ENCODE data around the gene COL25A1.

The COL25A1 gene

GRCh38 chr4:108850219-108850649 is 452.2 kb downstream of the COL25A1 start:
- no peak for TF ChIP-seq CTCF (IDR thresholded peaks at IDR 0.05; ENCODE audit: borderline replicate concordance, control extremely low read depth, extremely low read depth, insufficient read depth, missing control alignments)
- in situ Hi-C loops (cut with MboI; ENCODE audit: low sequenced_read_pairs, unreplicated experiment): no loop called here
- no peak for DNase-seq (ENCODE audit: low spot score)

GRCh38 chr4:108849611-108850168 is 452.8 kb downstream of the COL25A1 start:
- DNase-seq (ENCODE audit: low spot score): no peak
- in situ Hi-C loops (cut with MboI; ENCODE audit: low sequenced_read_pairs, unreplicated experiment): loop anchor here (25.0 kb wide), 2 partner anchors 438 to 563 kb away; no protein-coding TSS in a partner anchor
- no peak for TF ChIP-seq CTCF (IDR thresholded peaks at IDR 0.05; ENCODE audit: borderline replicate concordance, control extremely low read depth, extremely low read depth, insufficient read depth, missing control alignments)

GRCh38 chr4:108846568-108846967 is 455.9 kb downstream of the COL25A1 start:
- no peak for DNase-seq (ENCODE audit: low spot score)
- no peak for TF ChIP-seq CTCF (IDR thresholded peaks at IDR 0.05; ENCODE audit: borderline replicate concordance, control extremely low read depth, extremely low read depth, insufficient read depth, missing control alignments)
- in situ Hi-C loops (cut with MboI; ENCODE audit: low sequenced_read_pairs, unreplicated experiment): loop anchor here (25.0 kb wide), 2 partner anchors 441 to 566 kb away; no protein-coding TSS in a partner anchor

- in situ Hi-C loops (cut with MboI; ENCODE audit: low sequenced_read_pairs, unreplicated experiment): loop anchor here (25.0 kb wide), 2 partner anchors 447 to 572 kb away; no protein-coding TSS in a partner anchor
Observed at GRCh38 chr4:108840426-108840975, 462.0 kb downstream of the COL25A1 start.

GRCh38 chr4:108839333-108839732 is 463.1 kb downstream of the COL25A1 start:
- DNase-seq (ENCODE audit: low spot score): no peak
- TF ChIP-seq CTCF (IDR thresholded peaks at IDR 0.05; ENCODE audit: borderline replicate concordance, control extremely low read depth, extremely low read depth, insufficient read depth, missing control alignments): no peak
- in situ Hi-C loops (cut with MboI; ENCODE audit: low sequenced_read_pairs, unreplicated experiment): loop anchor here (25.0 kb wide), 2 partner anchors 448 to 573 kb away; no protein-coding TSS in a partner anchor

More at GRCh38 chr4:108840426-108840975, 462.0 kb downstream of the COL25A1 start:
- no peak for DNase-seq (ENCODE audit: low spot score)
- TF ChIP-seq CTCF (IDR thresholded peaks at IDR 0.05; ENCODE audit: borderline replicate concordance, control extremely low read depth, extremely low read depth, insufficient read depth, missing control alignments): no peak

GRCh38 chr4:108838451-108838850 is 464.0 kb downstream of the COL25A1 start:
- in situ Hi-C loops (cut with MboI; ENCODE audit: low sequenced_read_pairs, unreplicated experiment): loop anchor here (25.0 kb wide), 2 partner anchors 449 to 574 kb away; no protein-coding TSS in a partner anchor
- DNase-seq (ENCODE audit: low spot score): no peak
- TF ChIP-seq CTCF (IDR thresholded peaks at IDR 0.05; ENCODE audit: borderline replicate concordance, control extremely low read depth, extremely low read depth, insufficient read depth, missing control alignments): no peak

All from GM13976 (cell line).